ENCODE measurements around the gene ERC2.

DNA sequence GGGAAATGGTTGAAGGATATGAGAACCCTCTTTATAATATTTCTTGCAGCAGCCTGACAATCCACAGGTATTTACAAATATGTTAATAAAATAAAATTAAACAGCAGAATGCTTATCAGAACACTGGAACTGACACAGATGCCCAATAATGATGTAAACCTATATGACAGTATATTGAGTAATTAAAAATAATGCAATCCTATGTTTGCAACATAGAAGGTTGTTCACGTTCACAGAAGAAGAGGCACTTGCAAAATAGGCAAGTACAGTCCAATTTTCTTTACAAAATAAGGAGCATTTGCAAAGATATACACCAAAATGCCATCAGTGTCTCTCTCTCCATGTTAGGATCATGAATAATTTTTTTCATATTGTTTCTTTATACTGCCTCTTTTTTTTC is 584.2 kb downstream of the ERC2 start:
- TF ChIP-seq CTCF (conservative IDR thresholded peaks at IDR 0.05 in 1 of 2, IDR thresholded peaks at IDR 0.05 in 1 of 2; ENCODE audit: extremely low read depth in 1 of 2, insufficient read depth in 1 of 2, low read depth in 1 of 2, low read length in 2 of 2) (no peak), EZH2 (IDR thresholded peaks at IDR 0.05; ENCODE audit: borderline replicate concordance, low read length) (no peak)

Measured in mammary epithelial cell (primary cell).